Glutamatergic neuron (in vitro differentiated cells): ENCODE measurements around the gene GNG8. TPM values are rescaled to one million over a fixed set of nuclear protein-coding genes. Genes with fewer than 3 reads are reported as not detected.

Experiments used
- DNase-seq: peaks from one replicate; pipeline ENCODE4 v3.0.0; 2022
- H3K27ac Mint-ChIP-seq: one replicate; pipeline ENCODE4 v1.8.0; 2020; ENCODE audit warnings: mild to moderate bottlenecking, mixed read lengths, inconsistent platforms; ENCODE audit not compliant: unreplicated experiment
- H3K27me3 Mint-ChIP-seq: one replicate; pipeline ENCODE4 v1.8.0; 2020; ENCODE audit warnings: mild to moderate bottlenecking, moderate library complexity, mixed read lengths, inconsistent platforms; ENCODE audit not compliant: unreplicated experiment
- H3K36me3 Mint-ChIP-seq: one replicate; pipeline ENCODE4 v1.8.0; 2020; ENCODE audit warnings: mild to moderate bottlenecking, mixed read lengths, inconsistent platforms; ENCODE audit not compliant: unreplicated experiment
- H3K4me1 Mint-ChIP-seq: one replicate; pipeline ENCODE4 v1.8.0; 2020; ENCODE audit warnings: mild to moderate bottlenecking, low read depth, mixed read lengths, inconsistent platforms; ENCODE audit not compliant: unreplicated experiment
- H3K4me3 Mint-ChIP-seq: one replicate; pipeline ENCODE4 v1.8.0; 2020; ENCODE audit warnings: mild to moderate bottlenecking, mixed read lengths, inconsistent platforms; ENCODE audit not compliant: unreplicated experiment
- H3K9me3 Mint-ChIP-seq: one replicate; pipeline ENCODE4 v1.8.0; 2020; ENCODE audit warnings: mild to moderate bottlenecking, moderate library complexity, mixed read lengths, inconsistent platforms; ENCODE audit not compliant: unreplicated experiment
- CTCF ChIP-seq: fragments of 200-600 bp; sonication (generic); IDR thresholded peaks from one replicate; pipeline ENCODE4 v1.5.0; 2021; ENCODE audit not compliant: partially characterized antibody, unreplicated experiment
- long read RNA-seq: library from polyadenylated mRNA; unstranded; transcript quantifications from one replicate; pipeline ENCODE4 v2.0.0, GENCODE V29; 2020; ENCODE audit not compliant: unreplicated experiment
- total RNA-seq: library from RNA; stranded (reverse); fragmentation: NEBNext Ultra II Directional; extraction: Animal tissue kit (Norgen Biotek cat#: 25700); gene quantifications from one replicate; pipeline ENCODE4 v1.2.1, GENCODE V29; 2021; ENCODE audit not compliant: unreplicated experiment

GNG8 gene
- 54.6 TPM for total RNA-seq
- long read RNA-seq, partial matches to known transcripts = 0 of 11 reads
- long read RNA-seq, other reads (novel, unspliced or antisense) = 7 of 11 reads

- Mint-ChIP-seq H3K9me3 (peaks cover 8% of the 10 kb centered on the region), H3K36me3 (no peaks in the 10 kb centered on the region), H3K4me3 (peak within 1 kb of the TSS; percentile 86), H3K4me1 (peaks cover 18% of the 10 kb centered on the region), H3K27me3 (peaks cover 10% of the 10 kb centered on the region), H3K27ac (peak within 1 kb of the TSS; percentile 95)
- no peak for DNase-seq
- no peak for TF ChIP-seq CTCF
Measured at GRCh38 chr19:46635920-46636761, at the start of gene GNG8. TSS of gene GNG8 (minus strand) at chr19:46636202. CDS start at chr19:46634682, 1,520 bp downstream.

GRCh38 chr19:46685189-46685588 is 49.2 kb upstream of the GNG8 start:
- H3K4me3 Mint-ChIP-seq = peak overlapping the region; percentile 25

GRCh38 chr19:46678110-46678732 is 42.2 kb upstream of the GNG8 start:
- Mint-ChIP-seq H3K9me3 (peaks cover 6% of the 10 kb centered on the region), H3K4me3 (no peak overlapping the region), H3K36me3 (no peaks in the 10 kb centered on the region), H3K27me3 (peaks cover 2% of the 10 kb centered on the region), H3K4me1 (no peaks in the 10 kb centered on the region), H3K27ac (no peak overlapping the region)
- no peak for DNase-seq
- TF ChIP-seq CTCF = no peak

More at GRCh38 chr19:46685189-46685588, 49.2 kb upstream of the GNG8 start:
- no peak for TF ChIP-seq CTCF
- peaks cover under 1% of the 10 kb centered on the region for H3K36me3 Mint-ChIP-seq
- H3K27me3 Mint-ChIP-seq = no peaks in the 10 kb centered on the region
- DNase-seq = no peak
- H3K27ac Mint-ChIP-seq = no peak overlapping the region
- peaks cover 1% of the 10 kb centered on the region for H3K9me3 Mint-ChIP-seq
- no peaks in the 10 kb centered on the region for H3K4me1 Mint-ChIP-seq

- no peak for TF ChIP-seq CTCF
- no peaks in the 10 kb centered on the region for H3K36me3 Mint-ChIP-seq
- no peak overlapping the region for H3K4me3 Mint-ChIP-seq
- peak; percentile 30 for DNase-seq
- H3K9me3 Mint-ChIP-seq = peaks cover 2% of the 10 kb centered on the region
- no peak overlapping the region for H3K27ac Mint-ChIP-seq
- H3K4me1 Mint-ChIP-seq = no peaks in the 10 kb centered on the region
- H3K27me3 Mint-ChIP-seq = peaks cover 3% of the 10 kb centered on the region
Measured at GRCh38 chr19:46674416-46675178, 38.6 kb upstream of the GNG8 start.
